ENCODE data around the gene USP44. TPM values are rescaled to one million over a fixed set of nuclear protein-coding genes. Genes with fewer than 3 reads are reported as not detected.

Gene USP44
- total RNA-seq, 2 donors from 2014 or later, result 0.59 to 1.8 TPM

DNA sequence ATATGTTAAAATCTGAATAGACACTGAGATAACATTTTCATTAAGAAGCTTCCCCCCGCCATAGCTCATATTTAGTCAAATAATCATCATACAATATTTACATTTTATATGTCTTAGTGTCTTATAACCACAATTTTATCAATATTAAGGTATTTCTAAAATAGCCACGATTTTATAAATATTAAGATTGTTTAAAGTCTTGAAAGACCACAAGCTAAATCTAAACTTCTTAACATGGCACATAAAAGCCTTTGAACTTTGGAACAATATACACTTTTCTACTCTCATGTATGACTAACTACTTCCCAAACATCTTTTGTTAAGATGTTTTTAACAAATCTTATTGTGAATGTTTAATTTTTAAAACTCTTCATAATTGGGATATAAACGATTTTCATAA lies 6.5 kb downstream of the USP44 start:
- H3K27ac Mint-ChIP-seq, result no peak overlapping the region
- ATAC-seq (no peak), DNase-seq (ENCODE audit: low spot score) (no peak)
- no peak overlapping the region for H3K4me3 Mint-ChIP-seq
- no peaks in the 10 kb centered on the region for H3K9me3 Mint-ChIP-seq
- H3K36me3 Mint-ChIP-seq, result no peaks in the 10 kb centered on the region
- H3K27me3 Mint-ChIP-seq, result peaks cover 17 to 22% of the 10 kb centered on the region in 2 donors
- H3K4me1 Mint-ChIP-seq (ENCODE audit: low read depth in 2 of 2), result peaks cover 11 to 13% of the 10 kb centered on the region in 2 donors

DNA sequence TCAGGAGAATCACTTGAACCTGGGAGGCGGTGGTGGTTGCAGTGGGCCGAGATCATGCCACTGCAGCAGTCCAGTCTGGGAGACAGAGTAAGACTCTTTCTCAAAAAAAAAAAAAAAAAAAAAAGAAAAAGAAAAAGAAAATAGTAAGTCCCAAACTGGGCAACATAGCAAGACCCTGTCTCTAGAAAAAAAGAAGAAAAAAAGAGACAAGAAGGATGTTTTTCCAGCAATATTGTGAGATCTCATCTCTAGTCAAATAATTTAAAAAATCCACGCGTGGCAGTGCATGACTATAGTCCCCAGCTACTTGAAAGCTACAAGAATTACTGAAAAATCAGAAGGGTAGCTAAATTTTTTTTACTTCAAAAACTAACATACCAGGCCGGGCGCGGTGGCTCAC lies 8.0 kb downstream of the USP44 start:
- no peak for ATAC-seq
- H3K27ac Mint-ChIP-seq, result no peak overlapping the region
- DNase-seq (ENCODE audit: low spot score), result no peak
- peaks cover 17 to 19% of the 10 kb centered on the region in 2 donors for H3K27me3 Mint-ChIP-seq
- no peak overlapping the region for H3K4me3 Mint-ChIP-seq
- H3K4me1 Mint-ChIP-seq (ENCODE audit: low read depth in 2 of 2), result peaks cover 10 to 11% of the 10 kb centered on the region in 2 donors
- no peaks in the 10 kb centered on the region for H3K9me3 Mint-ChIP-seq
- H3K36me3 Mint-ChIP-seq, result no peaks in the 10 kb centered on the region

DNA sequence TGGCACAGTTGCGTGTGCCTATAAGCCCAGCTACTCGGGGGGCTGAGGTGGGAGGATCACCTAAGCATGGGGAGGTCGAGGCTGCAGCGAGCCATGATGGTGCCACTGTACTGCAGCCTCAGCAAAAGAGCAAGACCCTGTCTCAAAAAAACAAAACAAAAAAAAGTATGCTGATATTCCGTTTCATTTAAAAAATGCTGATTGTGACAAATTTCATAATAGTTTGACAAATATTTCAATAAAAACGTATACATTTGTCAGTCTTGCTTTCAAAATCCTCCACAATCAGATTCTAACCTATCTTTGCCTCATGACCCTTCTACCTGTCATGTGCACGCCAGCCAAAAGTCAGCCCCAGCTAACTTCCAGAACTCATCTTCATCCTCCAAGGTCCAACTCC lies 9.8 kb downstream of the USP44 start:
- H3K4me3 Mint-ChIP-seq, result no peak overlapping the region
- ATAC-seq (no peak), DNase-seq (ENCODE audit: low spot score) (no peak)
- no peaks in the 10 kb centered on the region for H3K4me1 Mint-ChIP-seq (ENCODE audit: low read depth in 2 of 2)
- H3K9me3 Mint-ChIP-seq, result no peaks in the 10 kb centered on the region
- peaks cover 3 to 10% of the 10 kb centered on the region in 2 donors for H3K27me3 Mint-ChIP-seq
- no peak overlapping the region for H3K27ac Mint-ChIP-seq
- no peaks in the 10 kb centered on the region for H3K36me3 Mint-ChIP-seq

DNA sequence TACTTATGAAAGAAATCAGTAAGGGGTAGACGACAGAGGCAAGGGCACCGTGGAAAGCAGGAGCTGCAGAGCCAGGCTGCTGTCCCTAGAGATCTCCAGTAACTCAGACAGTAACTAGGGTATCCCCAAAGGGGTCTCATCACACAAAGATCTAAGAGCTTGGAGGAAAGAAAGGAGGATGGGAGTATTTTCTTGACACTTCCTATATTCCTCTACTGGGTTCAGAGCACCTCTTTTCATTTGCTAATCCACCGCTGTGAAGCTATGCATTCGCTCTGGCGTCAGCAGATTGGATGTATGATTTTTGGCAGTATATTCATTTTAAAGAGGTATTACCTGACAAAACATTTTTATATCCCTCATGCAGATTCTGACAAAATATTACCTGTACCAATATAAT lies 12.6 kb downstream of the USP44 start:
- peaks cover 5 to 8% of the 10 kb centered on the region in 2 donors for H3K27me3 Mint-ChIP-seq
- DNase-seq (ENCODE audit: low spot score) (no peak), ATAC-seq (no peak)
- H3K36me3 Mint-ChIP-seq, result no peaks in the 10 kb centered on the region
- H3K9me3 Mint-ChIP-seq, result no peaks in the 10 kb centered on the region
- no peak overlapping the region for H3K4me3 Mint-ChIP-seq
- H3K27ac Mint-ChIP-seq, result no peak overlapping the region
- no peaks in the 10 kb centered on the region for H3K4me1 Mint-ChIP-seq (ENCODE audit: low read depth in 2 of 2)

DNA sequence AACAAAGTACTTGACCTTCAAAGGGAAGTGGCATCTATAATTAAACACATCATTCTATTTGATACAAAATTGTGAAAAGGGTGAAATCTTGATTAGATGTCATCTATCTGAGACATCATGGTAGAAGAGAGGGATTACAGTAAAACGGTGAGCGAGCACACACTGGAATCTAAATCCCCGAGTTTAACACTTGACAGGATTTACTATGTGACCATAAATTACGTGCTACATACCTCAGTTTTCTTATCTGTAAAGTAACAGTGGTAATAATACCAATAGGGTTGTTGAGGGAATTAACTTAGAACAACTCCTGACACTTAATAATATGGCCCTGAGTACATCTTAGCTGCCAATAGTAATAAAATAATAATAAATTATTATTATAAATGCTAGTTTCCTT lies 13.3 kb downstream of the USP44 start:
- H3K9me3 Mint-ChIP-seq, result no peaks in the 10 kb centered on the region
- H3K4me1 Mint-ChIP-seq (ENCODE audit: low read depth in 2 of 2), result no peaks in the 10 kb centered on the region
- H3K36me3 Mint-ChIP-seq, result no peaks in the 10 kb centered on the region
- ATAC-seq (no peak), DNase-seq (ENCODE audit: low spot score) (no peak)
- H3K27ac Mint-ChIP-seq, result no peak overlapping the region
- H3K27me3 Mint-ChIP-seq, result peaks cover 5 to 8% of the 10 kb centered on the region in 2 donors
- H3K4me3 Mint-ChIP-seq, result no peak overlapping the region

DNA sequence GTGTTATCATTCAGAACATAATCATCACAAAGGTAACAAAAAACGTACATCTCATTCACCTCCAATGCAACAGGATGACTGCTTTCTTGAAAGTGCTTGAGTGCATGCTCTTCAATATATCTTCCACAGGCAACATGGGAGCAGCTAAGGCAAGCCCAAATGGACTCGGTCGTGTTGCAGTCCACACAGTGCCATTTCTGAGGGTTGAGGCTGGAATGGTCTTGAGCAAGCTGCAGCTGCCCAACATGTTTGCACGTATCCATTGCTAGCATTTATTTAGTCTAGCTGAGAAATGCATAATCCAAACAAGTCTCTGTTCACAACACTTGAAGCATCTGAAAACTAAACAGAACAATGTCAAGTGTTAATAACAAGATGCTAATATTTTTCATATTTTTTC lies 17.3 kb downstream of the USP44 start:
- H3K9me3 Mint-ChIP-seq, result no peaks in the 10 kb centered on the region
- no peak overlapping the region for H3K4me3 Mint-ChIP-seq
- no peak overlapping the region for H3K27ac Mint-ChIP-seq
- no peak for DNase-seq (ENCODE audit: low spot score)
- no peaks in the 10 kb centered on the region for H3K4me1 Mint-ChIP-seq (ENCODE audit: low read depth in 2 of 2)
- ATAC-seq, result no peak
- peaks cover 2 to 20% of the 10 kb centered on the region in 2 donors for H3K27me3 Mint-ChIP-seq
- no peaks in the 10 kb centered on the region for H3K36me3 Mint-ChIP-seq

DNA sequence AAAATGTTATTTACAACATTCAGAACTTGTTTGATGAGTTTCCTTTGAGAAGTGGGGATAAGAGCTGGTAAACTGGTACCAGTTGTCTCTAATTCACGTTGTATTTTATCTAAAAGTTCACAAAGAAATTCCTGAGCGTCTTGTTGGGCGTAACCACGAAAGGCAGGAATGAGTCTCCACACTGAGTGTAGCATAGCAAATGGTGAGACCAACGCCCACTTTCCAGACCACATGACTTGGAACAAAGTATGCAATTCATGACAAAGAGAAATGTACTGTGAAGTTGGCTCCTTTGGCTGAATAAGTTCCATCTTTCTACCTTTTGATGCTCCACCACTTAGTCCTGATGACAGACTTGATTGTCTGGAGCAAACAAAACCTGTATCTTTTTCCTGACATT lies 18.4 kb downstream of the USP44 start:
- Mint-ChIP-seq H3K9me3 (no peaks in the 10 kb centered on the region), H3K27me3 (peaks cover 2 to 20% of the 10 kb centered on the region in 2 donors), H3K4me1 (ENCODE audit: low read depth in 2 of 2) (no peaks in the 10 kb centered on the region), H3K4me3 (no peak overlapping the region), H3K27ac (no peak overlapping the region), H3K36me3 (no peaks in the 10 kb centered on the region)
- ATAC-seq (no peak), DNase-seq (ENCODE audit: low spot score) (no peak)

DNA sequence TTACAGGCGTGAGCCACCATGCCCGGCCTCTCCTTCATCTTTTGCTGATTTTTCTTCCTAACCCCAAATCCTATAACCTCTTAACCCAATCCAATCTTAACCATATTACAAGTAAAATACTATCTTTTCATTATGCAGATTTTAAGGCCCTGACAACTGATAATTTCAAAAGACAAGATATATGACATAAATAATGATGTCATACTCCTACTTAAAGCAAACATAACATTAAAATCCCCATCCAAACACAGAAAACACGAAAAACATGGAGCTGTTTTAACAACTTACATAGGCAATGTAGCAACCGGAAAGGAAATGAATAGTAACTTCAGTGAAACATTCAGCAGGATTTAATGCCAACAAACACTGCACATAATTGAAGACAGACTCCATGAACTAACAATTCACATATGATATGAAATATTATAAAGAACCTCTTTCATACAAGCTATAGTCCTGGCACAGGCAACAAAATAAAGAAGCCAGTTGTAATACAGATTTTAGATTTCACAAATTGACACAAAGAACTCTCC lies 21.5 kb downstream of the USP44 start:
- H3K27me3 Mint-ChIP-seq, result peaks cover 2 to 20% of the 10 kb centered on the region in 2 donors
- H3K27ac Mint-ChIP-seq, result no peak overlapping the region
- no peaks in the 10 kb centered on the region for H3K36me3 Mint-ChIP-seq

DNA sequence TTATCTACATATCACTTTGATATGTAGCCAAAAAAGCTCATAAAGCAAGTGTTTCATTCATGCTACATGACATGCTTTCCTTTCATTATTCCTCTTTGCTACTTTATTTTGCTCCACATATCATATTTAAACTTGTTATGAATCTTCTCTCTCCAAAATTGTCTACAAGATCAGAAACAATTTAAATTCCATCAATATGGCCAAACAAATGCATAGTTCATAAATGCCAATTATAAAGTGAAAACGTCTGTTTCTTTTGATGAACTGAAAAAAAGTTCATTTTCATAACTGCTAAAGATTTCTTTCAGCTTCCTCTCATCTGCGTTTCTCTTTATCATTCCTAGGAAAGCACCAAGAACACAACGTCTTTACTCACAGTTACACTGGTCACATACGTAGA lies 22.8 kb downstream of the USP44 start:
- ATAC-seq (no peak), DNase-seq (ENCODE audit: low spot score) (no peak)
- Mint-ChIP-seq H3K36me3 (no peaks in the 10 kb centered on the region), H3K27me3 (peaks cover 0 to 12% of the 10 kb centered on the region in 2 donors), H3K4me1 (ENCODE audit: low read depth in 2 of 2) (no peaks in the 10 kb centered on the region), H3K27ac (no peak overlapping the region), H3K9me3 (no peaks in the 10 kb centered on the region), H3K4me3 (no peak overlapping the region)

More for the DNA sequence above, 21.5 kb downstream of the USP44 start:
- Mint-ChIP-seq H3K4me3 (no peak overlapping the region), H3K9me3 (no peaks in the 10 kb centered on the region), H3K4me1 (ENCODE audit: low read depth in 2 of 2) (no peaks in the 10 kb centered on the region)
- ATAC-seq (no peak), DNase-seq (ENCODE audit: low spot score) (no peak)

DNA sequence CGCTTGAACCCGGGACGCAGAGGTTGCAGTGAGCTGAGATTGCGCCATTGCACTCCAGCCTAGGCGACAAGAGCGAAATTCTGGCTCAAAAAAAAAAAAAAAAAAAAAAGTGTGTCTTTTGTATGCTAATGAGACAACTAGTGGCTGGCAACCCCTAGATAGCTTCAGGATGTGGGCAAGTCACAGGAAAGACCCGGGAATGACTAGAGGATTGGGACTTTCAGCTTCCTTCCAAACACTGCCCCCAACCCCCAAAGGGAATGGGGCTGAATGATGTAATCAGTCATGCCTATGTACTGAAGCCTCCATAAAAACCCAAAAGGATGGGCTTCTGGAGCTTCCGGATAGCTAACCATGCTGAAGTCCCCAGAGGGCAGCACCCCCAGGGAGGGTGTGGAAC lies 28.6 kb downstream of the USP44 start:
- no peaks in the 10 kb centered on the region for H3K9me3 Mint-ChIP-seq
- H3K27ac Mint-ChIP-seq, result no peak overlapping the region
- ATAC-seq, result no peak
- no peaks in the 10 kb centered on the region for H3K4me1 Mint-ChIP-seq (ENCODE audit: low read depth in 2 of 2)
- no peak overlapping the region for H3K4me3 Mint-ChIP-seq
- no peaks in the 10 kb centered on the region for H3K27me3 Mint-ChIP-seq
- DNase-seq (ENCODE audit: low spot score), result no peak
- H3K36me3 Mint-ChIP-seq, result no peaks in the 10 kb centered on the region

DNA sequence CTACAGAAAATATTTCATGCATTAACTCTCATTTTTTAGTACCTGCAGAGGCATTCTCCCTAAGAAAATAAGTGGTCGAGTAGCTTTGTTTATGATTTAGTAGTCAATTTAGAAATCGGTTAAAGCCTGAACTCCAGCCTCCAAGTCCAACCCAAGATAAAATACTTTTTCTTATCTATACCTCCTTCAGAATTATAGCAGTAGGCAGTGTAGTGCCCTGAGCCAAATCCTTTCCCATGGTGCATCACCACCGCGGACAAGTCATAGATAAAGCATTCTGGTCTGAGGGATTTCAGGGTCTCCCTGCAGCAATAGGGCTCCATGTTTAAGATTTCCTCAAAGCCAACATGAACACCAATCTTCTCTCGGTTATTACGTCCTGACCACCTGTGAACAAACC lies 30.5 kb downstream of the USP44 start:
- ATAC-seq (no peak), DNase-seq (ENCODE audit: low spot score) (no peak)
- Mint-ChIP-seq H3K9me3 (no peaks in the 10 kb centered on the region), H3K4me1 (ENCODE audit: low read depth in 2 of 2) (peaks cover 0 to 2% of the 10 kb centered on the region in 2 donors), H3K27me3 (no peaks in the 10 kb centered on the region), H3K27ac (no peak overlapping the region), H3K36me3 (no peaks in the 10 kb centered on the region), H3K4me3 (no peak overlapping the region)

DNA sequence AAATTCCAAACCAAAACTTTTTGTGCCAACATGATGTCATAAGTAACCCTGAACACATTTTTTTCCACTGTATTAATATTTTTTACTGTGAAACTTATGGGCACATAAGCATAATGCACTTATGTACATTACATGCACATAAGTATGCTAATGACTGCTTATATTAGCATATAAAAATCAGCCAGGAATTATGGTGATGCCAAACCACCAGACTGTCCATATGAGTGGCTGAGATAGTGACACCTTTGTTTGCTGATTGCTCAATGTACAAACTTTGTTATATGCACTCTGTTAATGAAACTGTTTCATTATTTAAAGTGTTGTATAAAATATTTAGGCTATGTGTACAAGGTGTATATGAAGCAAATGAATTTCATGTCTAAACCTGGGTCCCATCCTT lies 32.3 kb downstream of the USP44 start:
- DNase-seq (ENCODE audit: low spot score) (no peak), ATAC-seq (no peak)
- H3K27me3 Mint-ChIP-seq, result no peaks in the 10 kb centered on the region
- no peaks in the 10 kb centered on the region for H3K36me3 Mint-ChIP-seq
- H3K9me3 Mint-ChIP-seq, result no peaks in the 10 kb centered on the region
- H3K4me3 Mint-ChIP-seq, result no peak overlapping the region
- H3K27ac Mint-ChIP-seq, result no peak overlapping the region
- peaks cover 0 to 2% of the 10 kb centered on the region in 2 donors for H3K4me1 Mint-ChIP-seq (ENCODE audit: low read depth in 2 of 2)

DNA sequence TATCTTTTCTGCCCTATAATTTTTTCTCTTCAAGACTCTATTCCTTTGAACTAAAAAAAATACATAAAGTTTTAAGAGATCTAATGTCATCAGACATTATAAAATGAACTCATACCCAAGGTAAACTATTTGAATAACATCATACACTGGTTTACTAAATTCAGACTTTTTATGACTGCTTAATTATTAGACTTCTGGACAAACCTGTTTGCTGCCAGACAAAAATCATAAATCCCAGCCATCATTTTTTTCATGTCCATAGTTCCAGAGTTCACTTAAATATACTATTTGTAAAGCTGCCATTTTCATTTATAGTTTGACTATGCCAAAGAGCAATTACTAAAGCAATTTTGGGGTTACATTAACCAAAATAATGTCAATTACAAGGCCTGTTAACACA lies 34.0 kb downstream of the USP44 start:
- DNase-seq (ENCODE audit: low spot score) (no peak), ATAC-seq (no peak)
- Mint-ChIP-seq H3K4me3 (no peak overlapping the region), H3K4me1 (ENCODE audit: low read depth in 2 of 2) (peaks cover 0 to 2% of the 10 kb centered on the region in 2 donors), H3K9me3 (no peaks in the 10 kb centered on the region), H3K36me3 (peaks cover 14% of the 10 kb centered on the region), H3K27me3 (no peaks in the 10 kb centered on the region), H3K27ac (no peak overlapping the region)

DNA sequence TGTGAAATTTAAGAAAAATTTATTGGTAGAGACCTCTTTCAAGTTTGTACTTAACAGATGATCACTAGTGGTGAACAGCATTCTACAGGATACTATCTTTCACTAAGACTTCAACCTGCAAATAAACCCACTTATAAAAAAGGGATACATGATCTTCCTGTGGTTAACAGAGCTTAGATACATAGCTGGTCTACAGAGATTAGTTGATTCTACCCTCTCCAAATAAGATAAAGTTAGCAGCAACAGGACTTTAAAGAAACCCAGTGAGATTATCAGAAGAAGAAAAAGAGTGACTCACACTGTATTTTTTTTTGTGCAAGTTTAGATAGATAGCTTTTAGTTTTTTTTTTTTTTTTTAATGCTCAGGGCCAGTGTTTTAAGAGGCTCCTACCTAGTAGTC lies 34.5 kb downstream of the USP44 start:
- H3K27ac Mint-ChIP-seq, result no peak overlapping the region
- no peak for ATAC-seq
- no peak for DNase-seq (ENCODE audit: low spot score)
- H3K4me1 Mint-ChIP-seq (ENCODE audit: low read depth in 2 of 2), result peaks cover 0 to 2% of the 10 kb centered on the region in 2 donors
- H3K27me3 Mint-ChIP-seq, result no peaks in the 10 kb centered on the region
- no peaks in the 10 kb centered on the region for H3K9me3 Mint-ChIP-seq
- no peak overlapping the region for H3K4me3 Mint-ChIP-seq
- H3K36me3 Mint-ChIP-seq, result peaks cover 19% of the 10 kb centered on the region

DNA sequence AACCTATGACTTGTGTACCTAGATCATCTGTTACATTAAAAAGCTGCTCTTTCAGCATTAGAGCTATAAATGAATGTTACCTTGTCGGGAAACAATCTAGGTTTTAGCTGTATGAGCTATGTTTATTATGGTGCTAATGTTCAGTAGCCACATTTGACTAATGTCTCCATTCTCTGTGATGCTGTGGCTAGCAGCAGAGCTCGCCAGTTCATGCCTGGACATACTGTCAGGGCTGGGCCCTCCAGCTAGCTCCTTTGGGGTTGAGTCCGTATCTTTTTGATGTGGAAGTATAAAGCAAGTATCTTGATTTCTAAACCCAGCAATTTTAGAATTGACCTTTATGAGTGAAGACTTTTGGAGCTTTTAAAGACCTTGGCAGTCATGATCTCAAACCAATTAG lies 36.1 kb downstream of the USP44 start:
- H3K4me1 Mint-ChIP-seq (ENCODE audit: low read depth in 2 of 2), result peaks cover 0 to 2% of the 10 kb centered on the region in 2 donors
- H3K27me3 Mint-ChIP-seq, result no peaks in the 10 kb centered on the region
- DNase-seq (ENCODE audit: low spot score), result no peak
- H3K36me3 Mint-ChIP-seq, result peaks cover 22% of the 10 kb centered on the region
- H3K4me3 Mint-ChIP-seq, result no peak overlapping the region
- H3K9me3 Mint-ChIP-seq, result no peaks in the 10 kb centered on the region
- no peak overlapping the region for H3K27ac Mint-ChIP-seq
- no peak for ATAC-seq

All from natural killer cell treated with Interleukin-12 subunit alpha and Interleukin-12 subunit beta and Interleukin-15 and Interleukin-18, amount 100 ng/mL, for 72 hours (primary cell).